K562 (cell line): ENCODE measurements around the gene RNF150. TPM values are rescaled to one million over a fixed set of nuclear protein-coding genes. Genes with fewer than 3 reads are reported as not detected.

Source experiments
- ATAC-seq: fragments of 200-7000 bp; cut with Tn5 transposase; 3 replicates; pipeline ENCODE4 v1.9.1; 2020; ENCODE audit warnings: moderate library complexity
- BruUV-seq: library from RNA; stranded (reverse); fragments of 400-500 nt; replicated peaks from 2 replicates; lab custom pipeline; 2021; lab: Mats Ljungman, UMichigan
- CTCF ChIA-PET: fragments of 300-600 bp; formaldehyde crosslinking; extraction: SDS; loops from one replicate; lab custom pipeline; 2021; ENCODE audit warnings: low intra/inter-chr PET ratio; lab: Yijun Ruan, JAX
- POLR2A ChIA-PET: fragments of 300-600, 350-650 bp; sonication (Branson Sonifier 250); formaldehyde crosslinking; extraction: SDS; loops from one replicate; lab custom pipeline; 2021; ENCODE audit warnings: antibody characterized with exemption, inconsistent platforms; lab: Yijun Ruan, JAX
- DNase-seq, 4 experiments: peaks; one replicate each; pipeline versions ENCODE4 v3.0.0 to v3.0.0-alpha.2; 2011 to 2018; ENCODE audit warnings: low spot score in 3 of 4, mixed read lengths in 3 of 4; ENCODE audit errors: extremely low read depth in 1 of 4
- FAIRE-seq: peaks from 2 replicates; lab custom pipeline; 2011; peaks lifted over from hg19 to GRCh38; lab: Jason Lieb, UNC
- H2AFZ ChIP-seq: 2 replicates; pipeline ENCODE4 v1.6.0; 2011; ENCODE audit warnings: low read depth, low read length, control low read depth, inconsistent platforms
- H3K27ac ChIP-seq: fragments of 200-600 bp; 3 replicates; pipeline ENCODE4 v1.8.0; 2011; ENCODE audit warnings: low read depth, mild to moderate bottlenecking, control low read depth, inconsistent platforms, low read length, moderate library complexity, mixed read lengths; ENCODE audit errors: extremely low read depth
- H3K27me3 ChIP-seq, 2 experiments: fragments of 300-600 bp in 1 of 2; 2 replicates in 1 of 2; 3 replicates in 1 of 2; pipeline versions ENCODE4 v1.6.0 to v1.8.0; 2011; ENCODE audit warnings: inconsistent platforms in 2 of 2, low read length in 2 of 2, mild to moderate bottlenecking in 1 of 2, mixed read lengths in 1 of 2, moderate library complexity in 1 of 2; ENCODE audit not compliant: control insufficient read depth in 2 of 2, insufficient read depth in 2 of 2
- H3K36me3 ChIP-seq: fragments of 300-600 bp; 3 replicates; pipeline ENCODE4 v1.8.0; 2011; ENCODE audit warnings: mild to moderate bottlenecking, low read length, inconsistent platforms; ENCODE audit not compliant: control insufficient read depth, insufficient read depth
- H3K4me1 ChIP-seq, 2 experiments: fragments of 200-600 bp in 1 of 2; replicated peaks in 1 of 2; 2 replicates in 1 of 2; 3 replicates in 1 of 2; pipeline versions ENCODE4 v1.5.1 to v1.8.0; 2011; ENCODE audit warnings: inconsistent platforms in 2 of 2, low read length in 2 of 2, mild to moderate bottlenecking in 1 of 2, mixed read lengths in 1 of 2, moderate library complexity in 1 of 2; ENCODE audit not compliant: control insufficient read depth in 2 of 2, insufficient read depth in 2 of 2
- H3K4me2 ChIP-seq: 2 replicates; pipeline ENCODE4 v1.6.1; 2011; ENCODE audit warnings: low read length, control low read depth, inconsistent platforms, mixed read lengths; ENCODE audit not compliant: insufficient read depth
- H3K4me3 ChIP-seq: fragments of 200-600 bp; sonication (generic), shearing (Covaris generic); 2 replicates; pipeline ENCODE4 v1.5.1; 2016; ENCODE audit warnings: control low read depth, inconsistent platforms
- H3K79me2 ChIP-seq: fragments of 200-600 bp; 3 replicates; pipeline ENCODE4 v1.8.0; 2011; ENCODE audit warnings: low read length, inconsistent platforms; ENCODE audit not compliant: control insufficient read depth, insufficient read depth
- H3K9ac ChIP-seq, 2 experiments: 2 replicates each; pipeline versions ENCODE4 v1.6.0 to v1.6.1; 2011; ENCODE audit warnings: low read depth in 2 of 2, low read length in 2 of 2, control low read depth in 1 of 2, inconsistent platforms in 1 of 2, mild to moderate bottlenecking in 1 of 2, mixed read lengths in 1 of 2; ENCODE audit not compliant: insufficient read depth in 1 of 2
- H3K9me1 ChIP-seq: one replicate; pipeline ENCODE4 v1.6.0; 2011; ENCODE audit warnings: inconsistent platforms, mild to moderate bottlenecking, low read length, moderate library complexity; ENCODE audit not compliant: control insufficient read depth, insufficient read depth
- H3K9me3 ChIP-seq: replicated peaks from 2 replicates; pipeline ENCODE4 v1.5.1; 2011; ENCODE audit warnings: low read depth, low read length, inconsistent platforms; ENCODE audit not compliant: control insufficient read depth, insufficient read depth
- H4K20me1 ChIP-seq: replicated peaks from 2 replicates; pipeline ENCODE4 v1.6.1; 2011; ENCODE audit warnings: low read length, inconsistent platforms, mixed read lengths; ENCODE audit not compliant: control insufficient read depth, insufficient read depth
- ARID2 ChIP-seq: fragments of 450-650 bp; IDR thresholded peaks from 2 replicates; pipeline ENCODE4 v1.6.1; 2017; ENCODE audit warnings: antibody characterized with exemption, mild to moderate bottlenecking
- ATF4 ChIP-seq: fragments of 450-650 bp; formaldehyde crosslinking; IDR thresholded peaks from 2 replicates; pipeline ENCODE4 v1.4.0; 2022; ENCODE audit warnings: mild to moderate bottlenecking, moderate library complexity
- FOXK2 ChIP-seq, 2 experiments: fragments of 450-650 bp; IDR thresholded peaks in 1 of 2; conservative IDR thresholded peaks in 1 of 2; 2 replicates each; pipeline ENCODE4 v1.6.1; 2016; ENCODE audit warnings: low read depth in 2 of 2, mild to moderate bottlenecking in 1 of 2
- GATAD2A ChIP-seq: fragments of 450-650 bp; IDR thresholded peaks from 2 replicates; pipeline ENCODE4 v1.6.1; 2017
- HDAC6 ChIP-seq: IDR thresholded peaks from 2 replicates; pipeline ENCODE4 v1.6.1; 2012; ENCODE audit warnings: low read depth, mild to moderate bottlenecking, control low read depth, inconsistent platforms, low read length, moderate library complexity
- IRF9 ChIP-seq: fragments of 450-650 bp; IDR thresholded peaks from 2 replicates; pipeline ENCODE4 v1.6.1; 2016; ENCODE audit warnings: missing biosample characterization, missing genetic modification characterization
- MBD2 ChIP-seq: sonication (generic); IDR thresholded peaks from 2 replicates; pipeline ENCODE4 v1.6.1; 2016; ENCODE audit warnings: low read depth, borderline replicate concordance
- RB1 ChIP-seq: fragments of 450-650 bp; IDR thresholded peaks from 2 replicates; pipeline ENCODE4 v1.6.1; 2017; ENCODE audit warnings: low read depth, mild to moderate bottlenecking
- UBTF ChIP-seq, 2 experiments: IDR thresholded peaks; 2 replicates each; pipeline ENCODE4 v1.6.1; 2012; ENCODE audit warnings: improper control_type of control experiment in 2 of 2, low read depth in 2 of 2, low read length in 2 of 2, borderline replicate concordance in 1 of 2
- ZFX ChIP-seq: sonication (generic); formaldehyde crosslinking; IDR thresholded peaks from 2 replicates; pipeline ENCODE4 v1.8.0; 2022; ENCODE audit warnings: mild to moderate bottlenecking, missing genetic modification reagents, moderate library complexity
- ZNF212 ChIP-seq: fragments of 450-650 bp; formaldehyde crosslinking; IDR thresholded peaks from 2 replicates; pipeline ENCODE4 v1.4.0; 2020; ENCODE audit warnings: mild to moderate bottlenecking
- ZNF23 ChIP-seq: fragments of 250-450 bp; sonication (Bioruptor Pico); IDR thresholded peaks from 2 replicates; pipeline ENCODE4 v1.4.0; 2020; ENCODE audit warnings: mild to moderate bottlenecking
- ZNF644 ChIP-seq: fragments of 200-800 bp; sonication (Bioruptor generic); IDR thresholded peaks from 2 replicates; pipeline ENCODE4 v1.6.1; 2016; ENCODE audit warnings: low read depth, missing genetic modification characterization, missing compliant biosample characterization
- ZNF764 ChIP-seq: fragments of 250-450 bp; sonication (Bioruptor Pico); IDR thresholded peaks from 2 replicates; pipeline ENCODE4 v1.4.0; 2020; ENCODE audit warnings: low read depth, mild to moderate bottlenecking, moderate library complexity
- ZNF766 ChIP-seq: fragments of 200-800 bp; sonication (Bioruptor generic); conservative IDR thresholded peaks from 2 replicates; pipeline ENCODE4 v1.6.1; 2016; ENCODE audit warnings: missing genetic modification characterization, missing compliant biosample characterization
- WGBS: fragments of 100-300 bp; shearing (Covaris generic); methylation state at CpG from one replicate; pipeline ENCODE4 v1.1.6; 2016; ENCODE audit warnings: low coverage, mixed read lengths; ENCODE audit not compliant: insufficient coverage; ENCODE audit errors: missing lambda C conversion rate; 5-methylcytosine and 5-hydroxymethylcytosine counted together
- in situ Hi-C: fragments of 300-500 bp; cut with MboI; formaldehyde crosslinking; loops from 4 replicates; pipeline ENCODE4 v1.15.0; 2018; ENCODE audit warnings: inconsistent platforms, mixed read lengths
- intact Hi-C: fragments of 100-400 bp; cut with micrococcal nuclease; formaldehyde crosslinking; loops from 2 replicates; pipeline ENCODE4 v1.14.2; 2022
- polyA plus RNA-seq, 8 experiments: library from polyadenylated mRNA; depleted of rRNA in 4 of 8; stranded (reverse) in 5 of 8; unstranded in 3 of 8; fragments of >200 nt; fragmentation: Nextera tagmentation in 2 of 8; fragmentation: Illumina TruSeq in 1 of 8; extraction: Ambion mirVana in 2 of 8; extraction: Trizol in 1 of 8; gene quantifications; 2 replicates each; pipeline versions ENCODE4 v1.2.1 to v1.2.3, GENCODE V29; 2011 to 2014; ENCODE audit warnings: inconsistent platforms in 1 of 8, missing spikeins in 1 of 8
- total RNA-seq, 7 experiments: library from RNA; depleted of rRNA in 6 of 7; stranded (reverse); fragments of >200 nt in 6 of 7; fragmentation: Illumina TruSeq in 2 of 7; extraction: Trizol in 2 of 7; gene quantifications; 2 replicates each; pipeline versions ENCODE4 v1.2.1 to v1.2.3, GENCODE V29; 2011 to 2021; ENCODE audit warnings: low replicate concordance in 1 of 7

RNF150 gene
- total and polyA plus RNA-seq, 9 of the 15 experiments (the other 6 are each of a cell fraction or from before 2014, with no cell fraction given) = 0.09 TPM; not detected in 8

- no TSS peak for BruUV-seq
- DNase-seq (no peak), ATAC-seq (no peak), FAIRE-seq (no peak)
- WGBS = 0% methylated on average over 2 of the region's 2 CpGs
- no peak overlapping the region for H3K4me3 ChIP-seq
- H2AFZ ChIP-seq = no peak overlapping the region
- intact Hi-C loops (no loop called here), in situ Hi-C loops (no loop called here)
- H4K20me1 ChIP-seq = no peaks in the 10 kb centered on the region
- H3K4me1 ChIP-seq = no peaks in the 10 kb centered on the region; a peak in 1 of 5 replicates
- H3K36me3 ChIP-seq = no peaks in the 10 kb centered on the region
- no peak overlapping the region for H3K27ac ChIP-seq
- CTCF ChIA-PET = no interaction called here
- no peaks in the 10 kb centered on the region for H3K9me1 ChIP-seq
- no peak overlapping the region for H3K9ac ChIP-seq
- no peaks in the 10 kb centered on the region for H3K9me3 ChIP-seq
- POLR2A ChIA-PET = no interaction called here
- no peaks in the 10 kb centered on the region for H3K79me2 ChIP-seq
- no peaks in the 10 kb centered on the region; a peak in 2 of 5 replicates for H3K27me3 ChIP-seq
- H3K4me2 ChIP-seq = no peak overlapping the region
- no peak for TF ChIP-seq ZNF23 (CRISPR knock-in tag)
- no peak for TF ChIP-seq RB1
- TF ChIP-seq FOXK2 (conservative IDR thresholded peaks at IDR 0.05 in 1 of 2, IDR thresholded peaks at IDR 0.05 in 1 of 2; ENCODE audit: low read depth in 2 of 2) = no peak
- no peak for TF ChIP-seq ZFX (CRISPR knock-in tag)
- no peak for TF ChIP-seq UBTF (IDR thresholded peaks at IDR 0.05; ENCODE audit: borderline replicate concordance in 1 of 2, low read depth in 2 of 2, low read length in 2 of 2)
- TF ChIP-seq GATAD2A = no peak
- no peak for TF ChIP-seq ZNF212 (CRISPR knock-in tag)
- no peak for TF ChIP-seq MBD2
- TF ChIP-seq ZNF644 (tag) = no peak
- TF ChIP-seq ZNF764 (CRISPR knock-in tag) = no peak
- TF ChIP-seq ARID2 = no peak
- TF ChIP-seq ZNF766 (CRISPR knock-in tag) = no peak
- TF ChIP-seq ATF4 (CRISPR knock-in tag) = no peak
- no peak for TF ChIP-seq HDAC6
- TF ChIP-seq IRF9 = no peak
Measured at GRCh38 chr4:141144207-141144606, 10.9 kb upstream of the RNF150 start.
